HG03135 (cell line): ENCODE measurements around the gene GATAD2A.
"Not testable (repeated sequence)": the region's sequence is repeated elsewhere in the genome, so short reads cannot be mapped to it uniquely, and the experiment has no call there.

ENCODE experiments used
- ATAC-seq: cut with Tn5 transposase; IDR thresholded peaks from one replicate; pipeline ENCODE4 v1.9.1; 2021; ENCODE audit warnings: mild to moderate bottlenecking, moderate library complexity; ENCODE audit not compliant: unreplicated experiment

The GATAD2A gene

GRCh38 chr19:19445288-19445687 is 39.8 kb downstream of the GATAD2A start:
- ATAC-seq, result no peak

GRCh38 chr19:19445911-19446361 is 40.5 kb downstream of the GATAD2A start:
- ATAC-seq, result no peak

- no peak for ATAC-seq
Measured at GRCh38 chr19:19446655-19447437, 41.4 kb downstream of the GATAD2A start.

- no peak for ATAC-seq
Measured at GRCh38 chr19:19447536-19448237, 42.2 kb downstream of the GATAD2A start.

- ATAC-seq, result no peak
Measured at GRCh38 chr19:19448238-19448544, 42.7 kb downstream of the GATAD2A start.

GRCh38 chr19:19451429-19452242 is 46.2 kb downstream of the GATAD2A start:
- peak; percentile 53 for ATAC-seq

- ATAC-seq, result no peak
Measured at GRCh38 chr19:19452243-19453124, 47.0 kb downstream of the GATAD2A start.

GRCh38 chr19:19453125-19453454 is 47.6 kb downstream of the GATAD2A start:
- no peak for ATAC-seq

- not testable (repeated sequence) for ATAC-seq
Measured at GRCh38 chr19:19455166-19455919, 49.9 kb downstream of the GATAD2A start.

GRCh38 chr19:19457671-19458070 is 52.2 kb downstream of the GATAD2A start:
- ATAC-seq, result no peak

- ATAC-seq, result no peak
Measured at GRCh38 chr19:19458110-19458816, 52.8 kb downstream of the GATAD2A start.

- no peak for ATAC-seq
Measured at GRCh38 chr19:19459073-19459472, 53.6 kb downstream of the GATAD2A start.

- peak; percentile 40 for ATAC-seq
Measured at GRCh38 chr19:19459707-19460251, 54.3 kb downstream of the GATAD2A start.

- peak; percentile 26 for ATAC-seq
Measured at GRCh38 chr19:19460258-19460731, 54.8 kb downstream of the GATAD2A start.

- ATAC-seq, result peak; percentile 41
Measured at GRCh38 chr19:19460761-19461265, 55.3 kb downstream of the GATAD2A start.

- ATAC-seq, result no peak
Measured at GRCh38 chr19:19461306-19461670, 55.8 kb downstream of the GATAD2A start.

- ATAC-seq, result no peak
Measured at GRCh38 chr19:19461671-19462622, 56.5 kb downstream of the GATAD2A start.
